GM19099 (cell line): ENCODE measurements around the gene CALR3.

ENCODE experiments used
- POLR2A ChIP-seq: IDR thresholded peaks from 3 replicates; pipeline ENCODE4 v1.6.1; 2011; ENCODE audit warnings: low read depth; ENCODE audit not compliant: insufficient read length; ENCODE audit errors: extremely low read depth

The CALR3 gene

DNA sequence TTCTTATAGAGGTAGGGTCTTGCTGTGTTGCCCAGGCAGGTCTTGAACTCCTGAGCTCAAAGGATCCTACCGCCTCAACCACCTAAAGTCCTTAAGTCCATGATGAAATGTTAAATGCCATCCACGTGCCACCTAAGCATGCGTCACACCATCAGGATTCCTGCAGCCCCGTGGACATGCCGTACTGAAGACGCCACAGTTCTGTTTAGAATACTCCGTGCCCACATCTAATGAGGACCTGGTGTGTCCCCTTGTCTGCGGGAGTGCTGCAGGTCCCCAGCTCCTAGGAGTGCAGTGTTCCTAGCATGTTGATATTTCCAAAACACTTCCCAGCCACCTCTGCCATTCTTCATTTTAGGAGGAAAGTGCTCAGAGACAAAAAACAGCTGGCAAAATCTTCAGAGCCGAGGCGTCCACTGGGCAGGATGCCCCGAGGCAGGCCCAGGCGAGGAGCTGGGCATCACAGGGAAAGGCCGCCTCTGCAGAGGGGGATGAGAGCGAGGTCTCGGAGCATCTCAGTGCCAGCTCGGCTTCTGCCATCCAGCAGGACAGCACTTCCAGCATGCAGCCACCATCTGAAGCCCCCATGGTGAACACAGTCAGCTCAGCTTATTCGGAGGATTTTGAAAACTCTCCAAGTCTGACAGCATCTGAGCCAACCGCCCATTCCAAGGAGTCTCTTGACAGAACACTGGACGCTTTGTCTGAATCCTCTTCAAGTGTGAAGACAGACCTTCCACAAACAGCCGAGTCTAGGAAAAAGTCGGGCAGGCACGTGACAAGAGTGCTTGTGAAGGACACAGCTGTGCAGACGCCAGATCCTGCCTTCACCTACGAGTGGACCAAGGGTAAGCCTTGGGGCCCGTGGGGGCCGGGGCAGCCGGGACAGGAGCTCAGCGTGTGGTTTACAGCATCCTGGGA is 13.4 kb upstream of the CALR3 start:
- TF ChIP-seq POLR2A, result no peak

DNA sequence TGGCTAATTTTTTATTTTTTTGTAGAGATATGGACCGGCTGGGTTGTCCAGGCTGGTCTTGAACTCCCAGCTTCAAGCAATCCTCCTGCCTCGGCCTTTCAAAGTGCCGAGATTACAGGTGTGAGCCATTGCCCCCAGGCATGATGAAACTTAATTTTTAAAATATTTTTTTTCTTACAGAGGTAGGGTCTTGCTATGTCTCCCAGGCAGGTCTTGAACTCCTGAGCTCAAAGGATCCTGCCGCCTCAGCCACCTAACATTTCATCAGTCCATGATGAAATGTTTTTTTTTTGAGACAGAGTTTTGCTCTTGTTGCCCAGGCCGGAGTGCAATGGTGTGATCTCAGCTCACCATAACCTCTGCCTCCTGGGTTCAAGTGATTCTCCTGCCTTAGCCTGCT is 12.6 kb upstream of the CALR3 start:
- TF ChIP-seq POLR2A, result no peak

DNA sequence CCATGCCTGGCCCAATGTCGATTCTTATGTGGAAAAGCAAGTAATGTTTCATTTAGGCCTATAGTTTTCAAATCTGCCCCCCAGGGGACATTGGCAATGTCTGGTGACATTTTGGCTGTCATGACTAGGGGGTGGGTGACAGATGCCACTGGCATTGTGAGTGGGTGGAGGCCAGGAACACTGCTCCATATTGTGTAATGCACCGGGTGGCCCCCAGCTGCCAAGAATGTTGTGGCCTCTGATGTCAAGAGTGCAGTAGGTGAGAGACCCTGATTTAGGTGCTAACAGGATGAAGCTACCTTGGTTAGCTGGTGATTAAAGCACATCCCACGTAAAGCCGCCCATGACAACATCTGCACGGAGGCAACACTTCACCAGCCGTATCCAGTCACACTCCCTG is 11.0 kb upstream of the CALR3 start:
- no peak for TF ChIP-seq POLR2A

DNA sequence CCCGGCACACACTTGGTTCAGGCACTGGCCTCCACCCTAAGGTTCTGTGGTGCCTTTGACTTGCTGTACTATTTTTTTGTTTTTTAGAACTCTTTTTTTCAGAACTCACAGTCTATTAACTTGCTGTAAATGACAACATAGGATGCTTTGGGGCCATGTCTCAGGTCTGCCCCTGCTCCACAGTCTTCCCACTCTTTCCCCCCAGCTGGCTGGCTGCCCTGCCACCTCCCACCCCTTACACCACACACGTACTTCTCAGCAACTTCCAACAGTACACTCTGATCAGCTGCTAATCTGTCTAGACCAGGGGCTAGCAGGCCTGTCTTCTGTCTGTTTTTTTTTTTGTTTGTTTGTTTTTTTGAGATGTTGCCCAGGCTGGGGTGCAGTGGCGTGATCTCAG is 8.3 kb upstream of the CALR3 start:
- TF ChIP-seq POLR2A, result no peak

DNA sequence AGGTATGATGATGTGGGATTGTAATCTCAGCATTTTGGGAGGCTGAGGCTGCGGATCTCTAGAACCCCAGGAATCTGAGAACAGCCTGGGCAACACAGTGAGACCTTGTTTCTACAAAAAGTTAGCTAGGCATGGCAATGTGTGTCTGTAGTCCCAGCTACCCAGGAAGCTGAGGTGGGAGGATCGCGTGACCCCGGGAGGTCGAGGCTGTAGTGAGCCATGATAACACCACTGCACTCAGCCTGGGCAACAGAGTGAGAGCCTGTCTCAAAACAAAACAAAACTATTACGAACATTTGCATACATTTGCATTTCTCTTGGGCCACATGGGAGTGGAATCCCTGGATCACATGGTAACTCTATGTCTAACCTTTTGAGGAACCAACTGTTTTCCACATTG is 1.9 kb upstream of the CALR3 start:
- TF ChIP-seq POLR2A, result no peak

DNA sequence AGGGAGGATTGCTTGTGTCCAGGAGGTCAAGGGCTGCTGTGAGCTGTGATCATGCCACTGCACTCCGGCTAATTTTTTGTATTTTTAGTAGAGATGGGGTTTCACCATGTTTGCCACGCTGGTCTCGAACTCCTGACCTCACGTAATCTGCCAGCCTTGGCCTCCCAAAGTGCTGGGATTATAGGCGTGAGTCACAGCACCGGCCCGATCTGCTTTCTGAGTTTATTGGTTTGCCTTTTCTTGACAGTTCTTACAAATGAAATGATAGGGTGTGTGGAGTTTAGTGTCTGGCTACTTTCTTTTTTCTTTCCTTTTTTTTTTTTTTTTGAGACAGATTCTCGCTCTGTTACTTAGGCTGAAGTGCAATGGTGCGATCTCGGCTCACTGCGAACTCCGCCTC is 1.1 kb upstream of the CALR3 start:
- TF ChIP-seq POLR2A, result no peak

DNA sequence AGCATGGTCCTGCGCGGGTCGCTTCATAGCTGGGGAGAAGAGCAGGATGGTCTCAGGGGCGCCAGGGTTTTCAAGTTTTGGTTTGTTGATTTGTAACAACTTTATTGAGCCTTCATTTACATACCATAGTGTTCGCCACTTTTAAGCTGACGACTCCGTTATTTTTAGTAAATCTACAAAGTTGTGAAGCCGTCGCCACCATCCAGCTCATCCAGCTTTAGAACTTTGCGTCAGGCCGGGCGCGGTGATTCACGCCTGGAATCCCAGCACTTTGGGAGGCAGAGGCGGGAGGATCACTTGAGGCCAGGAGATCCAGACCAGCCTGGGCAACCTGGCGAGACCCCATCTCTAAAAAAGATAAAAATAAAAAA is 631 bp upstream of the CALR3 start:
- TF ChIP-seq POLR2A, result no peak

DNA sequence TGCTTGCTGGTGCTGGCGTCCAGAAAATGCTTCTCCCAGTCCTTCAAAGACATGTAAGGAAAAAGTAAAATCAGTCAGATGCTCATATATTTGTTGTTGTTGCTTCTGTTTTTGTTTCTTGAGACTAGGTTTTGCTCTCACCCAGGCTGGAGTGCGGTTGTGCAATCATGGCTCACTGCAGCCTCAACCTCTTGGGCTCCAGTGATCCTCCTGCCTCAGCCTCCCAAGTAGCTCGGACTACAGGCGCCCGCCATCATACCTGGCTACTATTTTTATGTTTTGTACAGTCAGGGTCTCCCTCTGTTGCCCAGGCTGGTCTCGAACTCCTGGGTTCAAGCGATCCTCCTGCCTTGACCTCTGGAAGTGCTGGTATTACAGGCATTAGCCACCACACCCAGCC is 13.2 kb downstream of the CALR3 start:
- TF ChIP-seq POLR2A, result no peak

DNA sequence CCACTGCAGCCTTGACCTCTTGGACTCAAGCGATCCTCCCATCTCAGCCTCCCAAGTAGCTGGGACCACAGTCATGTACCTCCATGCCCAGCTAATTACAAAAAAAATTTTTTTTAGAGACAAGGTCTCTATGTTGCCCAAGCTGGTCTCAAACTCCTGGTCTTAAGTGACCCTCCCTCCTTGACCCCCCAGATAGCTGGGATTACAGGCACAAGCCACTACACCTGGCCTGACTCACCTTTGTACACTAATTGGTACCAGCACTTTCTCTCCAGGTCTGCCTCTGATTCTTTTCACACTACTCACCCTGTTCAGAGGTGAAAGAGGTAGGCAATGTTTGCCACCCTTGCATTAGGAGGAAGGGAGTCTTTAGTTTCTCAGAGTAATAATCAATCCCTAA is 18.7 kb downstream of the CALR3 start:
- TF ChIP-seq POLR2A, result no peak

DNA sequence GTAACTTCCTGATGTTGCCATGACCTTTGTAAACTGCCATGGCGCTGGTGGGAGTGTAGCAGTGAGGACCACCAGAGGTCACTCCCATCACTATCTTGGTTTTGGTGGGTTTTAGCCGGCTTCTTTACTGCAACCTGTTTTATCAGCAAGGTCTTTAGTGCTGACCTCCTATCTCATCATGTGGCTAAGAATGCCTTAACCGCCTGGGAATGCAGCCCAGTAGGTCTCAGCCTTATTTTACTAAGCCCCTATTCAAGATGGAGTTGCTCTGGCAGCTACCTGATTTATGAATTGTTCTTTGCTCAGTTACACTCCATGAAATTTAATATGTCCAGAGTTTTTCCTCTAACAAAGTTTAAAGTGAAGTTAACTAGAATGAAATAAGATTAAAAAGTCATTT is 19.6 kb downstream of the CALR3 start:
- no peak for TF ChIP-seq POLR2A

DNA sequence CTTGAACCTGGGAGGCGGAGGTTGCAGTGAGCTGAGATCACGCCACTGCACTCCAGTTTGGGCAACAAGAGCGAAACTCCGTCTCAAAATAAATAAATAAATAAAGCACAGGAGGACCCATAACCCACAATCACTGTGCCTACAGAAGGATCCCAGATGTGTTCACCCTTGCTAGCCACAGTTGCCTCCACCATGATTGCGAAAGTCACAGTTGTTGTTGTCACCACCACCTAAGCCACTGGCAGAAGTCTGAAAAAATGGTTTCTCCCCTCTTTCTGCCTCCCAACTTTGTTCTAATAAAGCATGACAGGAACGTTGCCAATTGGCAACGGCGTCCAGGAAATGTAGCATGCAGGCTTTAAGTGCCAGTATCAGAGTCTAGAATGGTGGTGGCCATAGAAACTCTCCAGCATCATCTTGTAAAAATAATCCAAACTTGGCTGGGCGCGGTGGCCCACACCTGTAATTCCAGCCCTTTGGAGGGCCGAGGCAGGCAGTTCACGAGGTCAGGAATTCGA is 22.0 kb downstream of the CALR3 start:
- no peak for TF ChIP-seq POLR2A

DNA sequence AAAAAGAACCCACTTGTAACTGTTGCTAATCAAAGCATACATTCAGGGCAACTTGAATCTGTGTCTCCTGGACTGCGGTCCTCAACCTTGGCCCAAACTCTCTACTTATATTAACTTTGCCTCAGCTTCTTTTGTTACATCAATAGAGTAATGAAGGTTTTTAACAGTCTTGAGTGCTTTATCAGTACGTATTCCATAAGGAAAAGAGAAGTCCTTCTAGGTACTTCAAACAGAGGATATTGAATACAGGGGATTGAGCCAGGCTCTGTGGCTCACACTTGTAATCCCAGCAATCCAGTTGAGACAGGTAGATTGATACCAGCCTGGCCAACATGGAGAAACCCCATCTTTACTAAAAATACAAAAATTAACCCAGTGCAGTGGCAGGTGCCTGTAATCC is 23.0 kb downstream of the CALR3 start:
- no peak for TF ChIP-seq POLR2A

DNA sequence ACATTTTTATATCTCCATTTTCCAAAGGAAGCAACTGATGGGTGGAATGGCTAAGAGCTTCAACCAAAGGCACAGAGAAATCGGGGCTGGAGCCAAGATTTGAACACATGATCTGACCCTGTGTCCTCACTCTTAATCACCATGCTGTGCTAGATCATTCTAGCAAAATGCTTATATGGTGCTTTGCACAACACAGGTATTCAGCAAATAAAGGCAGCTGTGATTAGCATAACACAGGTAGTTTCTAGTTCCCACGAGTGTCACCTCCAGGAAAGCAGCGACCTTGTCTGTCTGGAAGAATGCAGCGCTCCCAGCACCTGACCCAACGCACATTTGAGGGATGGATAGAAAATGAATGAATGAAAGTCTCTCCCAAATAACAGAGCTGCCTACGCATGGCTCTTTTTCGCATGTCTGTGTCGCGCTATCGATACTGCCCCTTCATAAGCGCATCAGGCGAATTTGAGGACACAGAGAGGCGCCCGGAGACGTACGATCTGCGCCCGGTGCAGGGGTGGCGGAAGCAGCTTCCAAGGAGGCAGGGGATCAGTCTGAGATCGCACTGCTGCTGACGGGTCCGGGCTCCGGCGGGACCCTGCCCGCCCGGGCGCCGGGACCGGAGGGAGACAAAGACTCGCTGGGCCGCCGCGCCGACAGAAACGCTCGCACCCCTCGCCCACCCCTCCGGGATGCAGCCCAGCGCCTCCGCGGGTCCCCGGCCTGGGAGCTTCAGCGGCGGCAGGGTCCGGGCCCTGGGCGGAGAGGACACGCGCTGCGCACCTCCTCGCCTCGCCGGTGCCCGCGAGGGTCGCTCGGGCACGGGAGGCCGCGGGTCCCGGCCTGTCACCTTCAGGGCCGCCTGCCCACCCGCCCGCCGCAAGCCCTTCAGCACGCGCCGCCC is 24.8 kb downstream of the CALR3 start:
- no peak for TF ChIP-seq POLR2A

DNA sequence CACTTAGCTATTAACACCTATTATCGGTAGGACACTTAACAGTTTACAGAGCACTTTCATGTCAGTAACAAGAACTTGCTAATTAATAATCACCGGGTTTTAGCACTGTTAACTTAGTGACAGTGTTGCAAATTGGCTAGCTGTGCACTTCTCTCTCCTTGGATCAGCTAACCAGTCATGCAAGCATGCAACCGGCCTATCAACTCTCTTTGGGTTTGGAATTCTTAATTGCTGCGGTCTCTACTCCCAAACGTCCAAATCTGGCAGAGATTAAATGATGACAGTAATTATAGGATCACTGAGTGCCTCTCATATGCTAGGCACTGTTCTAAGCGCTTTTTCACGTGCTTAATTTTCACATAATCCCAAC is 25.4 kb downstream of the CALR3 start:
- no peak for TF ChIP-seq POLR2A

DNA sequence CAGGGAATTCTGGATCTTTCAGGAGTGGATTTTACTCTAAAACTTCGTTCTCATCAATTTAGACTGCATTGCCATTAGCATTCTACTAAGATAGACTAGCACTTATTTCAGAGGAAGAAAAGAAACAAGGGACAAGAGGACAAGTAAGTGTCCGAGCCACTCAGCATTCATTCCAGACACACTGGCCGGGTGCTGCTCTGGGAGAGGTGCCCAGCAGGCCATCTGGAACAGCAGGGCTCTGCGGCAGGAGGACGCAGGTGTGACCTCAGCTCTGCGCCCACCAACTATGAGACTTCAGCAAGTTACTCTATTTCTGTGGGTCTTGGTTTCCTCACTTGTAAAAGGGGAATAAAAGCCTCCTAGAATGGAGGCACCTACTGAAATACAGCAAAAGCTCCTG is 28.4 kb downstream of the CALR3 start:
- TF ChIP-seq POLR2A, result no peak

DNA sequence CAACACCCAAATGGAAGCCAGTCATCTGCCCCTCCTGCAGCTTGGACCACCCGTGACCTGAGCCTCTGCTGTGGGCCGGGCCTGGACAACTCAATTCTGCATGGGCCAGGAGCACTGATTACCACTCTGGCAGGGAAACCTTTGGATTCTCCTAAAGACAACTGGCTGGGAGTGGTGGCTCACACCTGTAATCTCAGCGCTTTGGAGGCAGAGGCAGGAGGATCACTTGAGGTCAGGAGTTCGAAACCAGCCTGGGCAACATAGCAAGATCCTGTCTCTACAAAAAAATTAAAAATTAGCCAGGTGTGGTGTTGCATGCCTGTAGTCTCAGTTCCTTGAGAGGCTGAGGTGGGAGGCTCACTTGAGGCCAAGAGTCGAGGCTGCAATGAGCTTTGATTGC is 30.7 kb downstream of the CALR3 start:
- TF ChIP-seq POLR2A, result no peak
